Spleen (tissue), 7 donors: ENCODE measurements around the gene PWP2.
"Not testable (repeated sequence)": the region's sequence is repeated elsewhere in the genome, so short reads cannot be mapped to it uniquely, and the experiment has no call there.

ENCODE experiments used
- POLR2A ChIP-seq, 3 donors: fragments of 450-650 bp; IDR thresholded peaks; one replicate each; pipeline ENCODE4 v1.5.1; 2017; ENCODE audit warnings: antibody characterized with exemption in 3 of 3, mild to moderate bottlenecking in 1 of 3
- TF ChIP-seq, protein P1 (sequence below), 11 experiments: fragments of 200-600 bp in 7 of 11; fragments of 450-650 bp in 4 of 11; sonication (generic) in 4 of 11; IDR thresholded peaks in 8 of 11; conservative IDR thresholded peaks in 3 of 11; 1 replicate in 7 of 11; 2 replicates in 4 of 11; pipeline versions ENCODE4 v1.4.0 to v1.8.0; 2016 to 2021; ENCODE audit warnings: antibody characterized with exemption in 11 of 11, inconsistent platforms in 4 of 11, mild to moderate bottlenecking in 1 of 11
- donor health status: DM: no; HTN: no; CAD: no; lungs with moderate emphysema.
- donor health status: DM: no; HTN: no; CAD: no.
- donor health status: DM: no; HTN: no; CAD: no.

DNA sequence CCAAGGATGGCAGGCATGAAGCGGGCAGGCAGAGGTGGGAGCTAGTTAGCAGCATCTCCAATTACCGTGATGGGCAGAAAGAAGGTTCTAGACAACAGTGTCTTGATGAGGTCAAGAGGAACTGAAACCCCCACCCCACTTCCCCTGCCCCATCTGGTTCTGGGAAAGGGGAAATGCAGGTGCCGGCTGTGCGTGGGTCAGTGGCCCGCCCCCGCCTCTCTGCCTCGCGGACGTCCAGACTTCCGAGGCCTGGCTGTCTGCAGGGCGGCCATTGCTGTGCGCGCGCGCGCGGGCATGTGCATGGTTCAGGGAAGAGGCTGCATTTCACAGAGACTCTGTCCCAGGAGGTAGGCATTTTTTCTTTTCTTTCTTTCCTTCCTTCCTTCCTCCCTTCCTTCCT lies 68.0 kb downstream of the PWP2 start:
- TF ChIP-seq, protein P1, sequence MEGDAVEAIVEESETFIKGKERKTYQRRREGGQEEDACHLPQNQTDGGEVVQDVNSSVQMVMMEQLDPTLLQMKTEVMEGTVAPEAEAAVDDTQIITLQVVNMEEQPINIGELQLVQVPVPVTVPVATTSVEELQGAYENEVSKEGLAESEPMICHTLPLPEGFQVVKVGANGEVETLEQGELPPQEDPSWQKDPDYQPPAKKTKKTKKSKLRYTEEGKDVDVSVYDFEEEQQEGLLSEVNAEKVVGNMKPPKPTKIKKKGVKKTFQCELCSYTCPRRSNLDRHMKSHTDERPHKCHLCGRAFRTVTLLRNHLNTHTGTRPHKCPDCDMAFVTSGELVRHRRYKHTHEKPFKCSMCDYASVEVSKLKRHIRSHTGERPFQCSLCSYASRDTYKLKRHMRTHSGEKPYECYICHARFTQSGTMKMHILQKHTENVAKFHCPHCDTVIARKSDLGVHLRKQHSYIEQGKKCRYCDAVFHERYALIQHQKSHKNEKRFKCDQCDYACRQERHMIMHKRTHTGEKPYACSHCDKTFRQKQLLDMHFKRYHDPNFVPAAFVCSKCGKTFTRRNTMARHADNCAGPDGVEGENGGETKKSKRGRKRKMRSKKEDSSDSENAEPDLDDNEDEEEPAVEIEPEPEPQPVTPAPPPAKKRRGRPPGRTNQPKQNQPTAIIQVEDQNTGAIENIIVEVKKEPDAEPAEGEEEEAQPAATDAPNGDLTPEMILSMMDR (IDR thresholded peaks at IDR 0.05 in 8 of 11, conservative IDR thresholded peaks at IDR 0.05 in 3 of 11) = not testable (repeated sequence)
- TF ChIP-seq POLR2A (IDR thresholded peaks at IDR 0.05) = not testable (repeated sequence)
